Measurements from ENCODE around the gene PCSK6.

The PCSK6 gene

GRCh38 chr15:101318839-101319238 lies 170.7 kb downstream of the PCSK6 start:
- no peak for DNase-seq (ENCODE audit: low read depth)
- H3K4me1 ChIP-seq (ENCODE audit: control insufficient read depth, insufficient read depth, low read length), result no peaks in the 10 kb centered on the region
- H3K9me3 ChIP-seq (ENCODE audit: control insufficient read depth, low read length), result no peaks in the 10 kb centered on the region
- H3K36me3 ChIP-seq (ENCODE audit: control insufficient read depth, insufficient read depth, low read length, severe bottlenecking), result no peaks in the 10 kb centered on the region
- H3K4me3 ChIP-seq (ENCODE audit: low read length), result no peak overlapping the region
- peaks cover 35% of the 10 kb centered on the region for H3K27me3 ChIP-seq (replicated peaks; ENCODE audit: control insufficient read depth, insufficient read depth, low read length)
- H3K9ac ChIP-seq (ENCODE audit: low read length), result no peak overlapping the region

GRCh38 chr15:101318147-101318819 lies 171.2 kb downstream of the PCSK6 start:
- DNase-seq (ENCODE audit: low read depth), result no peak
- no peaks in the 10 kb centered on the region for H3K4me1 ChIP-seq (ENCODE audit: control insufficient read depth, insufficient read depth, low read length)
- peaks cover 36% of the 10 kb centered on the region for H3K27me3 ChIP-seq (replicated peaks; ENCODE audit: control insufficient read depth, insufficient read depth, low read length)
- H3K9ac ChIP-seq (ENCODE audit: low read length), result no peak overlapping the region
- H3K36me3 ChIP-seq (ENCODE audit: control insufficient read depth, insufficient read depth, low read length, severe bottlenecking), result no peaks in the 10 kb centered on the region
- no peaks in the 10 kb centered on the region for H3K9me3 ChIP-seq (ENCODE audit: control insufficient read depth, low read length)
- no peak overlapping the region for H3K4me3 ChIP-seq (ENCODE audit: low read length)

DNA sequence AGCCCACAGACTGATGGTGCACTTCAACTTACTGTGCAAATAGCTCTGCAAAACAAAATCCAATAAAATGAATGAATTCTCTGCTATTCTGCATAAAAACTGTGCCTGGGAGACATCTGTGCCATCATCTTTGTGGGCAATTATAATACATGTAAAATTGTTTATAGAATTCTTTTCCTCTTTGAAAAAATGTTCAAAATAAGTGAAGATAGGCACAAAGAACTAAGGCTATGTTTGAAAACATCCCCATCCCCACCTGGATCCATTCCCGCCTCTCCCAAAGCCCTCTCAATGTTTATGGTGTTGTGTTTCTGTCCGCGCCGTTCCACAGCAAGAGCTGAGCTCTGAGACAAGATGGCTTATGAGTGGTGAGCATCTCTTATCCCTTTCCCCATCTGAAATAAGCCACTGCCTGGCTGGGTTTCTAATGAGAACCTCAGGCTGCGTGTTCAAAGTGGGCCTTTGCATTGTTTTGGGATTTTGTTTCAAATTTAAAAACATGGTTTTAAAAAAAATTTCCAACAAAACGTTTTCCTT lies 172.1 kb downstream of the PCSK6 start:
- H3K27me3 ChIP-seq (replicated peaks; ENCODE audit: control insufficient read depth, insufficient read depth, low read length), result peaks cover 36% of the 10 kb centered on the region
- no peak for DNase-seq (ENCODE audit: low read depth)

DNA sequence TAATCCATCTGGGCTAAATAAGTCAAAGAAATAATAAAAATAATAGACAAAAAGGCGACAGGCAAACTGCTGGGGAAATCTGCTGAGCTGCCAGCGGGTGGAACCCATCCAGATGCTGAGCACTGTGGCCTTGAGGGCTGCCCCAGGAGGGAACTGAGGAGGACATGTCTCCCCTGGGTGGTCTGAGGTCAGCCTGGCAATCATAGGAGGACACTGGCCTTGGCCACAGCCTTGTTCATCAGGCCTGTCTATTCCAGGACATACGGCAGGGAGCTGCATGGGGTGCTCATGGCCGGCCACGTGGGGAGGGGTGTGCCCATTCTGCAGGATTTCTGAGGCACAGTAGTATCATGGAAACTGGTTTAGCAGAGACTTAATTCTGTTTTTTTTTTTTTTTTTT lies 173.0 kb downstream of the PCSK6 start:
- no peaks in the 10 kb centered on the region for H3K36me3 ChIP-seq (ENCODE audit: control insufficient read depth, insufficient read depth, low read length, severe bottlenecking)
- DNase-seq (ENCODE audit: low read depth), result no peak
- H3K4me1 ChIP-seq (ENCODE audit: control insufficient read depth, insufficient read depth, low read length), result no peaks in the 10 kb centered on the region
- no peak overlapping the region for H3K4me3 ChIP-seq (ENCODE audit: low read length)
- H3K27me3 ChIP-seq (replicated peaks; ENCODE audit: control insufficient read depth, insufficient read depth, low read length), result peaks cover 28% of the 10 kb centered on the region
- no peaks in the 10 kb centered on the region for H3K9me3 ChIP-seq (ENCODE audit: control insufficient read depth, low read length)
- H3K9ac ChIP-seq (ENCODE audit: low read length), result no peak overlapping the region

More for the DNA sequence above, 172.1 kb downstream of the PCSK6 start:
- Histone ChIP-seq H3K4me1 (ENCODE audit: control insufficient read depth, insufficient read depth, low read length) (no peaks in the 10 kb centered on the region), H3K36me3 (ENCODE audit: control insufficient read depth, insufficient read depth, low read length, severe bottlenecking) (no peaks in the 10 kb centered on the region), H3K9ac (ENCODE audit: low read length) (no peak overlapping the region), H3K4me3 (ENCODE audit: low read length) (no peak overlapping the region), H3K9me3 (ENCODE audit: control insufficient read depth, low read length) (no peaks in the 10 kb centered on the region)

DNA sequence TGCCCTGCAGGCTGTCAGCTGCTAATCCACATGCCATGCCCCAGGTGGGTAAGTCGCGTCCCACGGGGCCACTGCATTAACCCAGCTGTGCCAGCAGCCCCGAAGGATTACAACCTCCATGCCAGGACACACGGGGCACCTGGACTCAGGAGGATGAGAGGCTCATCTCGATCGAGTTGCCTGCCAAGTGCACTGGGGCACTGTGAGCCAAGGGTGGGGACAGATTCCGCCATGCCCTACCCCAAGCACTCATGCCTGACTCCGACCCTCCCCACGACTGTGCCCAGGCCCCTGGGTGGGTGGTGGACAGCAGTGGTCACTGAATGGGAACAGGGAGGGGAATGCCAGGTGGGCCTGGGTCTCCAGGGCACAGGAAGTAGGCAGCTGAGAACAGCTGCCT lies 173.8 kb downstream of the PCSK6 start:
- Histone ChIP-seq H3K4me3 (ENCODE audit: low read length) (no peak overlapping the region), H3K27me3 (replicated peaks; ENCODE audit: control insufficient read depth, insufficient read depth, low read length) (peaks cover 21% of the 10 kb centered on the region), H3K4me1 (ENCODE audit: control insufficient read depth, insufficient read depth, low read length) (no peaks in the 10 kb centered on the region), H3K36me3 (ENCODE audit: control insufficient read depth, insufficient read depth, low read length, severe bottlenecking) (no peaks in the 10 kb centered on the region), H3K9me3 (ENCODE audit: control insufficient read depth, low read length) (no peaks in the 10 kb centered on the region), H3K9ac (ENCODE audit: low read length) (no peak overlapping the region)
- DNase-seq (ENCODE audit: low read depth), result no peak

DNA sequence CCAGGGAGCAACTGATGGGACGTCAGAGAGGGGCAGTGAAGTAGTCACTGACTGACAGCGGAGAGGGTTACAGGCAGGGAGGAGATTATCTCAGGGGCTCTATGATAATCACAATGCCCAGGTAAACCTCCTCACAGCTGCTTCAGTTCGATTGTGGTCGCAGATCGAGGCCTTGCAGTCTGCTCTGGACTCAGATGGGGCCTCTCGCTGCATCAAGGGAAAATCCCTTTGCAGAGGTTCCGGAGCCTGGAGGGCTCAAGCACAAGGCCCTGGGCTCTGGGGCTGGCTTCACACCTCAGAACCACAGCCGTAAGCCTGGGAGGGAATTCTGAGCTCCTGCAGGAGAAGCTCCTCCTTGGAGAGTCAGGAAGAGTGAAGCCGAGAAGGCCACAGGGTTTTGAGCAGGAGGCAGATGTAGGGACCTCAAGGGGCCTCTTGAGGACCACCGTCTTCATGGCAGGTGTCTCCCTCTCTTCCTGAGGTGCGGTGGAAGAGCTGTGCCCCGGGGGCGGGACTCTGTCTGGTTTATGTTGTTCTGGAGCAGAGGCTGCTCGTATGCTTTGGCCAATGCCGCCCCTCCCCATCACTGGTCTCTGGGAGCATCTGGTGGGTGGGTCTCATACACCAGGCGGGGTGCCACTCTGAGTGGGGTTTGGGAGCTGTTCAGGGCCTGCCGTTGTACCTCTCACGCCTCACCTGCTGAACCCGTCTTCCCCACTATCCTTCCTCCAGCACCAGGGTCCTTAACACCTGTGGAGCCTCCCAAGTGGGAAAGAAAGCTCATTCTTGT lies 175.0 kb downstream of the PCSK6 start:
- Histone ChIP-seq H3K9ac (ENCODE audit: low read length) (no peak overlapping the region), H3K36me3 (ENCODE audit: control insufficient read depth, insufficient read depth, low read length, severe bottlenecking) (no peaks in the 10 kb centered on the region), H3K27me3 (replicated peaks; ENCODE audit: control insufficient read depth, insufficient read depth, low read length) (peaks cover 25% of the 10 kb centered on the region), H3K9me3 (ENCODE audit: control insufficient read depth, low read length) (no peaks in the 10 kb centered on the region), H3K4me3 (ENCODE audit: low read length) (no peak overlapping the region), H3K4me1 (ENCODE audit: control insufficient read depth, insufficient read depth, low read length) (no peaks in the 10 kb centered on the region)
- no peak for DNase-seq (ENCODE audit: low read depth)

DNA sequence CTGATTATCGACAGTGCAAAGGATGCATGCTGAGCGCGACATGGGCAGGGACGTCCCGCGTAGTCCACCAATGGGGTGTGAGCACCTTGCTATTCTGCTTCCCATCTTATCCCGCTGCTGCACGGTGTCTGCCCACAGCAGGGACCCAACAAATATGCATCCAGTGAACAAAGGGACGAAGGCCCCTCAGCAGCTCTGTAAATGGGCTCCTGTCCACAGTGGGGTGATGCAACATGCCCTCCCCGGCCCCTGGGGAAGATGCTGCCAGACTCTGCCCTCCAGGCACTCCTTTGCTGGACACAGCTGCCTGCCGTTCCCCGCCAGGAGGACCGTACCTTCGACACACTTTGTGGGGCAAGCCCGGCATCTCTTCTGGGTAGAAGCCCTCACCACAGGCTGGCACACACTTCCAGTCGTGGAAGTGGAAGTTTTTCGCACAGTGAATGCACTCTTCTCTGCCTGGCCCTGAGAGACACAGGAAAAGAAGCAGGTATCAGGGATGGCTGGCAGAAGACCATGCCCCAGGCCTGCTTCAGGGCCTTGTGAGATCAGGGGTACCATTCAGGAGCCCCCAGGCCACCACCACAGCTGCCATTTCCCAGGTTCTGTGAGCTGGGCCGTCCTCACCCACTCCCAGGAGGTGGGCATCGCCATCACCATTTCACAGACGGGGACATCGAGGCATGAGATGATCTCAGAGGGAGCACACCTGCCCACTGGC lies 176.3 kb downstream of the PCSK6 start:
- no peaks in the 10 kb centered on the region for H3K9me3 ChIP-seq (ENCODE audit: control insufficient read depth, low read length)
- no peaks in the 10 kb centered on the region for H3K4me1 ChIP-seq (ENCODE audit: control insufficient read depth, insufficient read depth, low read length)
- no peak overlapping the region for H3K4me3 ChIP-seq (ENCODE audit: low read length)
- DNase-seq (ENCODE audit: low read depth), result no peak
- no peaks in the 10 kb centered on the region for H3K36me3 ChIP-seq (ENCODE audit: control insufficient read depth, insufficient read depth, low read length, severe bottlenecking)
- H3K9ac ChIP-seq (ENCODE audit: low read length), result no peak overlapping the region
- H3K27me3 ChIP-seq (replicated peaks; ENCODE audit: control insufficient read depth, insufficient read depth, low read length), result peaks cover 19% of the 10 kb centered on the region

DNA sequence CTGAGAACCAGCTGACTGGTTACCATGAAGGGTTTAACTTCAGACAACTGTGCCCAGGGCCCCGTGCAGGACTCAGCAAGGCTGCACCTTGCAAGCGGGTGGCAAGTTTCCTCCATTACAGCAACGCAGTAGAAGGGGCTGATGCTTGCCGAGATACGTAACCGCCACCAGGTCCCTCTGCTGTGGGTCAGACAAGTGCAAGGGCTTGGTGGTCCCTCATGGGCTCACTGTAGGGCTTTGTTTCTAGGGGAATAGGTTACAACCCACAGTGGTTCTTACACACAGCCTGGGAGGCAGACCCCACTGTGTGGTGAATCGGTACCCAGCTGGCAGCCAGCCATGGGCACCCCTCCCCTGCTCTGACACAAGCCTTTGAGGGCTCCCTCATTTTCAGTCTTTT lies 179.0 kb downstream of the PCSK6 start:
- no peaks in the 10 kb centered on the region for H3K4me1 ChIP-seq (ENCODE audit: control insufficient read depth, insufficient read depth, low read length)
- DNase-seq (ENCODE audit: low read depth), result no peak
- H3K9ac ChIP-seq (ENCODE audit: low read length), result no peak overlapping the region
- H3K9me3 ChIP-seq (ENCODE audit: control insufficient read depth, low read length), result no peaks in the 10 kb centered on the region
- H3K27me3 ChIP-seq (replicated peaks; ENCODE audit: control insufficient read depth, insufficient read depth, low read length), result peaks cover 36% of the 10 kb centered on the region
- no peaks in the 10 kb centered on the region for H3K36me3 ChIP-seq (ENCODE audit: control insufficient read depth, insufficient read depth, low read length, severe bottlenecking)
- no peak overlapping the region for H3K4me3 ChIP-seq (ENCODE audit: low read length)

DNA sequence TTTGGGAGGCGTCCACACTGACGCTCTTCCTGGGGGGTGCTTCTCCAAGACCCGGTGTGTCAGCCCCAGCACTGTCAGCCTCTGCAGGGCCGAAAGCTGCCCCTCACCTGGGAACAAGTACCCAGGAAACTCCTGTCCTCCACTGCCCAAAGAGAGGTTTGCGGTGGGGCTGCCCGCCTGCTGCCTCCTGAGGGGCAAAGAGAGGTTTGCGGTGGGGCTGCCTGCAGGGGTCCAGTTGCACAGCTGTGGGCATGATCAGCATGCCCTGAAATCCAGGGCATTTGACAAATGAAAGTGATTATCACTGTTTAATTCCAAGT lies 179.4 kb downstream of the PCSK6 start:
- H3K4me1 ChIP-seq (ENCODE audit: control insufficient read depth, insufficient read depth, low read length), result no peaks in the 10 kb centered on the region
- H3K36me3 ChIP-seq (ENCODE audit: control insufficient read depth, insufficient read depth, low read length, severe bottlenecking), result no peaks in the 10 kb centered on the region
- H3K9ac ChIP-seq (ENCODE audit: low read length), result no peak overlapping the region
- H3K4me3 ChIP-seq (ENCODE audit: low read length), result no peak overlapping the region
- peaks cover 36% of the 10 kb centered on the region for H3K27me3 ChIP-seq (replicated peaks; ENCODE audit: control insufficient read depth, insufficient read depth, low read length)
- no peak for DNase-seq (ENCODE audit: low read depth)
- no peaks in the 10 kb centered on the region for H3K9me3 ChIP-seq (ENCODE audit: control insufficient read depth, low read length)

DNA sequence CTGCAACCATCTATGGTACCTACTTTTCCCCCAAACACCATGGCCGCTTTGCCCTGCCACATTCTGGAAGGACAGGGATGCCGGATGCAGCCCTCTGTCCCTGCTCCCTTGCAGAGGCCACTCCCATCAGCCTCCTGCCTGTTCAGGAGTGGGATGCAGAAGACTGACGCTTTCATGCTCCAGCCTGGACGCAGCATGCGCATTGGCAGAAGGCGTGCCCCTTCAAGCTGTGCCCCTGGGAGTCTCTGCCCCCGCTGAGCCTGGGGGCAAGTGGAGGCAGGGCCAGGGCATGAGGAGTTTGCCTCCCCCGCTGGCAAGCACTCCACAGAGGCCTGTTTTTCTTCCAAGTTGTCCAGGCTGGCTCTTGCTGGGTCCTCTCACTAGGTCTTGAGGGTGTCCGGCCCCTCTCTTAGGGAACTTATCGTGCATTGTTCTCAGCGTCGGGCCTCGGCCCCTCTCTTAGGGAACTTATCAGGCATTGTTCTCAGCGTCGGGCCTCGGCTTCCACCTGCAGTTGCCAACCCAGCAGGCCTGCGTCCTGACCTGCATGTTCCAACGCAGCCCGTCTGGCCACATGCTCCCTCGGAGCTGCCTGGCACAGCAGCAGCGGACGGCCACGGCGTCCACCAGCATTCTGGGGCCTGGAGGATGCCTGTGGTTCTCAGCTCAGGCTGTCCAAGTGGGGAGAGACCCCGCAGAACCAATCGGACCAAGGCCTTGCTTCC lies 179.9 kb downstream of the PCSK6 start:
- Histone ChIP-seq H3K36me3 (ENCODE audit: control insufficient read depth, insufficient read depth, low read length, severe bottlenecking) (no peaks in the 10 kb centered on the region), H3K4me1 (ENCODE audit: control insufficient read depth, insufficient read depth, low read length) (no peaks in the 10 kb centered on the region), H3K27me3 (replicated peaks; ENCODE audit: control insufficient read depth, insufficient read depth, low read length) (peaks cover 36% of the 10 kb centered on the region), H3K9me3 (ENCODE audit: control insufficient read depth, low read length) (no peaks in the 10 kb centered on the region), H3K9ac (ENCODE audit: low read length) (no peak overlapping the region), H3K4me3 (ENCODE audit: low read length) (no peak overlapping the region)
- no peak for DNase-seq (ENCODE audit: low read depth)
